ENCODE measurements around the gene SNCB.

SNCB gene

GRCh38 chr5:176646049-176646706 is 15.8 kb upstream of the SNCB start:
- no peaks in the 10 kb centered on the region for H3K4me1 ChIP-seq (ENCODE audit: insufficient read depth, poor library complexity, severe bottlenecking)
- H3K9me3 ChIP-seq (ENCODE audit: severe bottlenecking), result no peaks in the 10 kb centered on the region
- DNase-seq (ENCODE audit: low spot score) (no peak), ATAC-seq (ENCODE audit: low read depth) (no peak)
- no peaks in the 10 kb centered on the region for H3K27me3 ChIP-seq (ENCODE audit: insufficient read depth, poor library complexity, severe bottlenecking)
- no peaks in the 10 kb centered on the region for H3K36me3 ChIP-seq (ENCODE audit: low read depth)
- no peak overlapping the region for H3K27ac ChIP-seq (ENCODE audit: poor library complexity, severe bottlenecking)
- no peak overlapping the region for H3K4me3 ChIP-seq (ENCODE audit: severe bottlenecking)
- TF ChIP-seq CTCF (IDR thresholded peaks at IDR 0.05; ENCODE audit: poor library complexity, severe bottlenecking), result no peak

- Histone ChIP-seq H3K4me1 (ENCODE audit: insufficient read depth, poor library complexity, severe bottlenecking) (no peaks in the 10 kb centered on the region), H3K36me3 (ENCODE audit: low read depth) (no peaks in the 10 kb centered on the region), H3K27me3 (ENCODE audit: insufficient read depth, poor library complexity, severe bottlenecking) (no peaks in the 10 kb centered on the region), H3K9me3 (ENCODE audit: severe bottlenecking) (no peaks in the 10 kb centered on the region), H3K4me3 (ENCODE audit: severe bottlenecking) (no peak overlapping the region), H3K27ac (ENCODE audit: poor library complexity, severe bottlenecking) (no peak overlapping the region)
- DNase-seq (ENCODE audit: low spot score), result no peak
- no peak for ATAC-seq (ENCODE audit: low read depth)
- TF ChIP-seq CTCF (IDR thresholded peaks at IDR 0.05; ENCODE audit: poor library complexity, severe bottlenecking), result no peak
Observed at GRCh38 chr5:176644878-176645670, 14.7 kb upstream of the SNCB start.

GRCh38 chr5:176644294-176644693 is 14.0 kb upstream of the SNCB start:
- no peaks in the 10 kb centered on the region for H3K9me3 ChIP-seq (ENCODE audit: severe bottlenecking)
- no peaks in the 10 kb centered on the region for H3K36me3 ChIP-seq (ENCODE audit: low read depth)
- no peaks in the 10 kb centered on the region for H3K27me3 ChIP-seq (ENCODE audit: insufficient read depth, poor library complexity, severe bottlenecking)
- no peak for TF ChIP-seq CTCF (IDR thresholded peaks at IDR 0.05; ENCODE audit: poor library complexity, severe bottlenecking)
- DNase-seq (ENCODE audit: low spot score) (no peak), ATAC-seq (ENCODE audit: low read depth) (no peak)
- H3K27ac ChIP-seq (ENCODE audit: poor library complexity, severe bottlenecking), result no peak overlapping the region
- no peaks in the 10 kb centered on the region for H3K4me1 ChIP-seq (ENCODE audit: insufficient read depth, poor library complexity, severe bottlenecking)
- no peak overlapping the region for H3K4me3 ChIP-seq (ENCODE audit: severe bottlenecking)

GRCh38 chr5:176643491-176644219 is 13.3 kb upstream of the SNCB start:
- Histone ChIP-seq H3K4me3 (ENCODE audit: severe bottlenecking) (no peak overlapping the region), H3K36me3 (ENCODE audit: low read depth) (no peaks in the 10 kb centered on the region), H3K4me1 (ENCODE audit: insufficient read depth, poor library complexity, severe bottlenecking) (no peaks in the 10 kb centered on the region), H3K9me3 (ENCODE audit: severe bottlenecking) (no peaks in the 10 kb centered on the region), H3K27ac (ENCODE audit: poor library complexity, severe bottlenecking) (no peak overlapping the region), H3K27me3 (ENCODE audit: insufficient read depth, poor library complexity, severe bottlenecking) (no peaks in the 10 kb centered on the region)
- ATAC-seq (ENCODE audit: low read depth) (no peak), DNase-seq (ENCODE audit: low spot score) (no peak)
- TF ChIP-seq CTCF (IDR thresholded peaks at IDR 0.05; ENCODE audit: poor library complexity, severe bottlenecking), result no peak

All from RWPE2 (cell line).